K562 (cell line): ENCODE data around the gene NSRP1. TPM values are rescaled to one million over a fixed set of nuclear protein-coding genes. Genes with fewer than 3 reads are reported as not detected.

ENCODE experiments used
- CEBPB ChIP-seq: fragments of 450-650 bp; IDR thresholded peaks from 2 replicates; pipeline ENCODE4 v1.6.1; 2016; ENCODE audit warnings: missing genetic modification characterization, missing compliant biosample characterization
- CREBBP ChIP-seq: IDR thresholded peaks from one replicate; pipeline ENCODE4 v1.6.1; 2012; ENCODE audit warnings: low read depth, mild to moderate bottlenecking, control low read depth, inconsistent platforms, low read length
- DNMT1 ChIP-seq: fragments of 450-650 bp; IDR thresholded peaks from 2 replicates; pipeline ENCODE4 v1.6.1; 2016; ENCODE audit warnings: antibody characterized with exemption, mild to moderate bottlenecking
- E2F6 ChIP-seq, 2 experiments: IDR thresholded peaks; 2 replicates each; pipeline ENCODE4 v1.6.1; 2011; ENCODE audit warnings: borderline replicate concordance in 1 of 2, control low read depth in 1 of 2, low read depth in 1 of 2, low read length in 1 of 2, mild to moderate bottlenecking in 1 of 2, mixed read lengths in 1 of 2, moderate library complexity in 1 of 2; ENCODE audit not compliant: insufficient read depth in 1 of 2, insufficient read length in 1 of 2, poor library complexity in 1 of 2, severe bottlenecking in 1 of 2; ENCODE audit errors: extremely low read depth in 1 of 2
- GATA2 ChIP-seq: sonication (generic); formaldehyde crosslinking; IDR thresholded peaks from 2 replicates; pipeline ENCODE4 v1.4.0; 2020; ENCODE audit warnings: mild to moderate bottlenecking, missing genetic modification reagents
- NCOA2 ChIP-seq, 2 experiments: fragments of 450-650 bp; IDR thresholded peaks; 2 replicates each; pipeline ENCODE4 v1.6.1; 2018; ENCODE audit warnings: mild to moderate bottlenecking in 2 of 2, moderate library complexity in 1 of 2; ENCODE audit not compliant: partially characterized antibody in 2 of 2
- NRF1 ChIP-seq, 2 experiments: fragments of 450-650 bp; IDR thresholded peaks in 1 of 2; conservative IDR thresholded peaks in 1 of 2; 2 replicates each; pipeline ENCODE4 v1.6.1; 2014; ENCODE audit warnings: mild to moderate bottlenecking in 2 of 2
- PREB ChIP-seq: sonication (generic); formaldehyde crosslinking; IDR thresholded peaks from 2 replicates; pipeline ENCODE4 v1.8.1; 2023; ENCODE audit warnings: mild to moderate bottlenecking, missing genetic modification reagents
- PRPF4 ChIP-seq: fragments of 200-400 bp; formaldehyde crosslinking; IDR thresholded peaks from one replicate; pipeline ENCODE4 v1.6.1; 2017; ENCODE audit warnings: low read length, low read depth, mild to moderate bottlenecking; ENCODE audit not compliant: insufficient read depth, poor library complexity, severe bottlenecking
- SMAD1 ChIP-seq: fragments of 150-350 bp; IDR thresholded peaks from 2 replicates; pipeline ENCODE4 v1.6.1; 2014; ENCODE audit warnings: low read length, low read depth; ENCODE audit not compliant: partially characterized antibody
- SMC3 ChIP-seq: conservative IDR thresholded peaks from 2 replicates; pipeline ENCODE4 v1.6.1; 2011; ENCODE audit warnings: low read depth, low read length, improper control_type of control experiment; ENCODE audit not compliant: insufficient read depth
- SRSF9 ChIP-seq: fragments of 200-400 bp; formaldehyde crosslinking; IDR thresholded peaks from 2 replicates; pipeline ENCODE4 v1.6.1; 2017; ENCODE audit warnings: low read depth, low read length, borderline replicate concordance
- TFAP4 ChIP-seq: sonication (generic); formaldehyde crosslinking; IDR thresholded peaks from 2 replicates; pipeline ENCODE4 v1.8.0; 2022; ENCODE audit warnings: missing genetic modification reagents, mild to moderate bottlenecking, moderate library complexity, borderline replicate concordance
- ZNF146 ChIP-seq: IDR thresholded peaks from one replicate; pipeline ENCODE4 v1.6.1; 2018; ENCODE audit warnings: missing compliant biosample characterization; ENCODE audit not compliant: unreplicated experiment
- ZNF3 ChIP-seq: fragments of 250-450 bp; sonication (Bioruptor Pico); IDR thresholded peaks from 2 replicates; pipeline ENCODE4 v1.5.0; 2021; ENCODE audit warnings: mild to moderate bottlenecking, moderate library complexity
- ZNF592 ChIP-seq: fragments of 450-650 bp; IDR thresholded peaks from 2 replicates; pipeline ENCODE4 v1.6.1; 2017; ENCODE audit warnings: antibody characterized with exemption, mild to moderate bottlenecking
- ZNF79 ChIP-seq: fragments of 250-450 bp; sonication (Bioruptor Pico); IDR thresholded peaks from 2 replicates; pipeline ENCODE4 v1.4.0; 2020; ENCODE audit warnings: low read depth, mild to moderate bottlenecking, moderate library complexity
- polyA plus RNA-seq, 8 experiments: library from polyadenylated mRNA; depleted of rRNA in 4 of 8; stranded (reverse) in 5 of 8; unstranded in 3 of 8; fragments of >200 nt; fragmentation: Nextera tagmentation in 2 of 8; fragmentation: Illumina TruSeq in 1 of 8; extraction: Ambion mirVana in 2 of 8; extraction: Trizol in 1 of 8; gene quantifications; 2 replicates each; pipeline versions ENCODE4 v1.2.1 to v1.2.3, GENCODE V29; 2011 to 2014; ENCODE audit warnings: inconsistent platforms in 1 of 8, missing spikeins in 1 of 8
- total RNA-seq, 7 experiments: library from RNA; depleted of rRNA in 6 of 7; stranded (reverse); fragments of >200 nt in 6 of 7; fragmentation: Illumina TruSeq in 2 of 7; extraction: Trizol in 2 of 7; gene quantifications; 2 replicates each; pipeline versions ENCODE4 v1.2.1 to v1.2.3, GENCODE V29; 2011 to 2021; ENCODE audit warnings: low replicate concordance in 1 of 7

The NSRP1 gene
- total and polyA plus RNA-seq, 9 of the 15 experiments (the other 6 are each of a cell fraction or from before 2014, with no cell fraction given), result 18.4 to 68.6 (median 32.7) TPM

GRCh38 chr17:30116661-30117551, at the start of gene NSRP1 (continued):
- TF ChIP-seq PRPF4 (no peak), PREB (peak; percentile 11; the same call in 1 of the 2 replicates), ZNF592 (no peak; the same call in 1 of the 2 replicates), TFAP4 (CRISPR knock-in tag) (peak; percentile 47; the same call in 1 of the 2 replicates), ZNF79 (CRISPR knock-in tag) (0 out of 2 replicates have a peak, but pooled peaks have one; percentile 6), DNMT1 (no peak), E2F6 (IDR thresholded peaks at IDR 0.05; ENCODE audit: borderline replicate concordance in 1 of 2, extremely low read depth in 1 of 2, insufficient read depth in 1 of 2, insufficient read length in 1 of 2, low read depth in 1 of 2, low read length in 1 of 2, poor library complexity in 1 of 2, severe bottlenecking in 1 of 2) (peak; percentile 23 to 31), SMC3 (no peak), ZNF3 (CRISPR knock-in tag) (no peak), CEBPB (tag) (no peak; the same call in 1 of the 2 replicates), ZNF146 (CRISPR knock-in tag) (no peak), SRSF9 (no peak), NRF1 (conservative IDR thresholded peaks at IDR 0.05 in 1 of 2, IDR thresholded peaks at IDR 0.05 in 1 of 2) (peak; percentile 50 to 64; a peak in 3 of 4 replicates), CREBBP (no peak), SMAD1 (peak; percentile 55), GATA2 (CRISPR knock-in tag) (no peak), NCOA2 (IDR thresholded peaks at IDR 0.05; ENCODE audit: partially characterized antibody in 2 of 2) (no peak)
